Stimulated activated CD4-positive, alpha-beta T cell treated with anti-CD3 and anti-CD28 coated beads, Interleukin-12 subunit alpha, Interleukin-12 subunit beta, amount 100 ng/mL, for 48 hours (primary cell): ENCODE data around the gene ANKRD29.

Source experiments
- DNase-seq, 3 donors: peaks; one replicate each; pipeline ENCODE4 v3.0.0-alpha.2; 2020; ENCODE audit warnings: low read depth in 2 of 3, low spot score in 1 of 3

The ANKRD29 gene

DNA sequence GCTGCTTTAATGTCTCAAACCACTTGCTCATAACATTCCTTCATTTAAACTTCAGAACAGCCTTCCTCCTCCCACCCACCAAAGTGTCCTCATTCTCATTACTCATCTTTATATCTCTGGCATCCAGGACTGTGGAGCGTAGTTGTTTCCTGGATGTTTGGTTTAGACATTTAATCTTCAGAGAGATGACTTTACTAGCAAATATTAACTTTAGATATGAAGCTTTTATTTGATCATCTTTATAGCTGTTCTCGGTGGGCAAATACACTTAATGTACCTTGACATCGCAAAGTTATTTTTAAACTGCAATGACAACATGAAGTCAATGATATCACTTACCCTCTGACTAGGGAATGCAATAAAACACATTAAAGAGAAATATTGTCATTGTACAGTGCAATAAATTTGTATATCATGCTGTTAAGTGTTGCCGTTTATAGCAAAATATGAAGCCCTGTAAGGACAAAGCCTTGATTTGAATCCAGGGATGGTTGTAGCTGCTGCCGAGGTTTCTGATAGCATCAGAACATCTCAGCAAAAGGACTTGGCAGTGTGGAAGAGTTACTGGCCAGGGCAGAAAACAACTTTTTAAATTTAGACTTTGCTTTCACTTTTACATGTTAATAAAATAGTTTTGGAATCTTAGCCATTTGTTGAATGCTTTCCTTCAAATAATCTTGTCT, 21.9 kb upstream of the ANKRD29 start:
- no peak for DNase-seq

DNA sequence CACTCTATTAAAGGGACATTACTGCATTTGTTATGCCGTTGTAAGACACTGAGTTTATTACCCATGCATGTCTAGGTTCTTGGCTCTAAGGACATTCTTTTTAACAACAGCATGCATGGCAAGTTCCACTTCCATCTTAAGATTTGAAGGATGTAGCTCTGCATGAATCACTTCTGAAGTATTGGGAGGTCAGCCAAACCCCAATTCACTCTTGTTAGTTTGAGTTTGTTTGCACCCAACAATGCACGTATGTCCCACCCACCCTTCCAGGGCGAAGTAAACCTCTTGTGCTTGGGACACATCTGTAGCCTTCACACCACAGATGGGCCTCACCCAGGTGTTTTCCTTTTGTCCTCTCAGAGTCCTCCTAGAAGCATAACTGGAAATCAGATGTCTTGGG, 21.0 kb upstream of the ANKRD29 start:
- no peak for DNase-seq

DNA sequence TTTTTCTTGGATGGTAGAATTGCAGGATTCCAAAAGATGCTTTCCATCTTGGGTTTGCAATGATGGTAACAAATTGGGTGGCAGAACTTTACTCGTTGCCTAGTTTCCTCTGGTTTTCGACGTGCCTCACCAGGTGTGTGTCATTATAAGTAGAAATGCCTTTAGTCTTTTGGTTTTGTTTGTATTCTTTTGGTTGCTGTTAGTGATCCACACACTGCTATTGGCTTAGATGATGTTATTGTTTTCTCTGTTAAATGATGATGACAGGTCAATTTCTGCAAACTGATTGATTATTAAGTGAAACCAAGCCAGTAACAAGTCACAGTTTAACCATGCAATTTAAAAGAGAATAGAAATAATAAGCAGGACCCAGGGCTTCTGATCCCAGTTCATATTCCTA, 20.4 kb upstream of the ANKRD29 start:
- DNase-seq, result no peak

DNA sequence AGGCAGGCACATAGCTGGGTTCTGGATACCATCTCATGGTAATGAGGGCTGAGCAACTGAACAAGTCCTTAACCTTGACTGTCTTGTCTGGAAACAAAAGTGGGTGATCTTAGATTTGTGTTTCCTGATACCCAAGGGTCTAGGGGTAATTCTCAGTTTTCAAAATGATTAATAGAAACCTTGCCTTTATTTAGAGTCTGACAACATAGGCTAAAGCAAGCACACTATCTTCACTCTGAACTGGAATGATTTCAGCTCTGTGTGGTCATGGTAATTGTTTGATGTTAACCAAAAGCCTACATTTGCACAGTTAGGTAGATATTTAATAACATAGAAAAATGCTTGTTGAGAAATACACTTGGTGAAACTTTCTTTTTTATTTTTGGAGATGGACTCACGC, 19.8 kb upstream of the ANKRD29 start:
- no peak for DNase-seq

- DNase-seq, result no peak
Measured at GRCh38 chr18:23682045-23682444, 19.3 kb upstream of the ANKRD29 start.

GRCh38 chr18:23675896-23676295, 13.2 kb upstream of the ANKRD29 start:
- DNase-seq, result no peak

- no peak for DNase-seq
Measured at GRCh38 chr18:23675236-23675635, 12.5 kb upstream of the ANKRD29 start.

- no peak for DNase-seq
Measured at GRCh38 chr18:23673725-23674124, 11.0 kb upstream of the ANKRD29 start.

DNA sequence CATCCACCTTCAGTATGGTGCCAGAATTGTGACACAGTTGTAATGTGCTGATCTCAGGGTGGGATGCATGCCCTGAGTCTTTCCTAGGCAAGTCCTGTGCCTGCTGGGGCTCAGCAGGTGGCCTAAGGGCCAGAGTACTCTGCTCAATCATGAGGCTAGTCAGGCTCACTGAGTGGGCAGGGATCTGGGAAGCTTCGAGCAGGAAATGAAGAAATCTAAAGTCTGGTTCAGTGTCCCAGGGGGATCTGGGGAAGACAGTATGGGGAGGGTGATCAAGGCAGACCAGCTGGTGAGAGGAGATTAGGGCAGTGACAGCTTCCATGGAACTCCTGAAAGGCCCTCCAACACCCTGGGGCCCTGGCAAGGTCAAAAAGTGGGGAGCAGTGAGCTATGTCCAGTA, 8.9 kb upstream of the ANKRD29 start:
- DNase-seq, result no peak

- DNase-seq, result no peak
Measured at GRCh38 chr18:23669804-23670405, 7.2 kb upstream of the ANKRD29 start.

DNA sequence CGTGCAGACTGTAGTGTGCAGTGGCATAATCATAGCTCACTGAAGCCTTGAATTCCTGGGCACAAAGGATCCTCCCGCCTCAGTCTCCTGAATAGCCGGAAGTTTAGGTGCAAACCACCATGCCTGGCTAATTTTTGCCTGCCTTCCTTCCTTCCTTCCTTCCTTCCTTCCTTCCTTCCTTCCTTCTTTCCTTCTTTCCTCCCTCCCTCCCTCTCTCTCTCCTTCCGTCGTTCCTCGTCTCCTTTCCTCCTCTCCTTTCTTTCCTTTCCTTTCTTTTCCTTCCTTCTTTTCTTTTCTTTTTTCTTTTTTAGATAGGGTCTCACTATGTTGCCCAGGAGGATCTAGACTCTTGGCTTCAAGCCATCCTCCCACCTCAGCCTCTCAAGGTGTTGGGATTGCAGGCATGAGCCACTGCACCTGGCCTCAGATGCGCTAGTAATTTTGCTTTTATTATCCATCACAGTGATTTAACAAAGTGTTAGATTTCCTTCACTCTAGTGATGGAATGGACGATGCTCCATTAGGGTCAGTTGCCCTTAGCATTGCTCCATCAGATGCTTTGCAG, 6.6 kb upstream of the ANKRD29 start:
- DNase-seq, result no peak

DNA sequence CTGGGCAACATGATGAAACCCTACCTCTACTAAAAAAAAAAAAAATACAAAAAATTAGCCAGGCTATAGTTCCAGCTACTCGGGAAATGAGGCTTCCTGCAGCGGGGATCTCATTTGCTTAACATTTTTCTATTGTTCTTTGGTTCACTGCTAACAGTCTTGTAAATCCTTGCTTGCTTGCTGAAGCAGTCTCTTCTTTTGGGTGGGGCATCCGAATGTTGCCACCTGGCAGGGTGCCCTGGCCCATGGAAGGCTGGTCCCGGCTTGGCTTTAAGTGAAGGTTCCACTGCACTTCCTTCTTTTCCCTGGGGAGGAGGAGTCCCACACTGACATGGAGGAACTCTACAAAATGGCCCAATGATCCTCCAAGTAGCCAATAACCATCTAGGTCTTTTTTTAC, 6.0 kb upstream of the ANKRD29 start:
- DNase-seq, result no peak

DNA sequence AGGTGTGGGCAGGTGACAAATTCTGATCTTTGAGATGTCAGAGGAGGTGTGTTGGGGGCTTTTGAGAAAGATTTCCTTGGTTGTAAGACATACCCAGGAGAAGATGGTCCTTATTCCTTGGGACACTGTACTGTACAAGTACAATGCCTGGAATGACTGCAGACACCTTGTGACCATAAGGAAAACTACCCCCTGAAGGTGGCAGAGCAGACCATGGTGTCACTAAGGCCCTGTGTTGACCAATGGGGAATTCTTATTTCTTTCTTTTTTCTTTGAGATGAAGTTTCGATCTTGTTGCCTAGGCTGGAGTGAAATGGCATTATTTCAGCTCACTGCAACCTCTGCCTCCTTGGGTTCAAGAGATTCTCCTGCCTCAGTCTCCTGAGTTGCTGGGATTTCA, 4.4 kb upstream of the ANKRD29 start:
- DNase-seq, result no peak

GRCh38 chr18:23664674-23665073, 2.0 kb upstream of the ANKRD29 start:
- no peak for DNase-seq

DNA sequence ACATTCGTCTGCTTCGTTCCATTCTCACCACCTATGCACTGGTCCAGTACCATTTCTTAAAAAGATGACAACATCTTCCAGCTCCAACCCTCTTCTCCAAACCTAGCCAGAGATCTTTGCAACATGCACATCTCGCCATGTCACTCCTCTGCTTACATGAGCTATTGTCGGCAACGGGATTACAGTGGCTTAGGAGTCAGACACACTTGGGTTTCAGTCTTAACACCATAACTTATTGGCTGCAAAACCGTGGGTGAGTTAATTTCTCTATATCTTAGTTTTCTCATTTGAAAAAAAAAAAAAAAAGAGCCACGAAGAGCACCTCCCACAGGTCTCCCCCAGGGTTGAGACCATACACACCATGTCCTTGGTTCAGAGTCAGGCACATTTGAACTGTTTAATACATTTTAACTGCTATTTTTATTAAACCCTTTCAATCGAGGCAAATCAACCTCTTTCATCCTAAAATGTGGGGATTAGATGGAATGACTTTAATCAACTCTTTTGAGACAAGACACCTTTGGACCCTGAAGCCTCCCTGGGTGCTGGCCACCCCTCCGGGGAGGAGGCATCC, 889 bp downstream of the ANKRD29 start:
- DNase-seq, result no peak

DNA sequence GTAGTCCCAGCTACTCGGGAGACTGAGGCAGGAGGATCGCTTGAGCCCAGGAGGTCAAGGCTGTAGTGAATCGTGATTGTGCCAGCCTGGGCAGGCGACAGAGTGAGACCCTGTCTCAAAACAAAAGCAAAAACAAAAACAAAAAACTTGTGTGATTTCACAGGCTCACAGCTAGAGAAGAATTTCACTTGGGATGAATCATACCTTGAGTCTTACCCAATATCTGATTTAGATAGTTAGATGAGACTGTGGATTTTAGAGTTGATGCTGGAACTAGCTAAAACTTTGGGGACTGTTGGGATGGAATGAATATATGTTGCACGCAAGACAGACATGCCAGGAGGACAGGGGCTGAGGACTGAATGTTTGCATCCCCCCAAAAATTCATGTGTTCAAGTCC, 4.4 kb downstream of the ANKRD29 start:
- DNase-seq, result no peak

DNA sequence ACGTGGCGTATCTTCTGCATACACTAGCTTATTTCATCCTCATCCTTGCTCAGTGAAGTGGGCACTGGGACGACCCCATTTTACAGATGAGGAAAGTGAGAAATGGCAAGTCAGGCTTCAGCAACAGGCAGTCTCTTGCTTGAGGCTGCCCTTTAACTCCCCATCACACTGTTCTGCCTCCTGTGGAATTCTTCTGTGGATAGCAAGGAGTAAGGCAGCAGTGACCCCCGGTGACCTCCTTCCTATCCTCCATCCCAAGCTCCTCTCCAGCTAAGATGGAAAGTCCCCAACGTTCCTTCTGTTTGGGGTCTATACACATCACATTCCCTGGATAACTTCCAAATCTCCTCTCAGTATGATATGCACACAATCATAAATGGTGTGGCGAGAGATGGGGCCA, 10.5 kb downstream of the ANKRD29 start:
- no peak for DNase-seq

DNA sequence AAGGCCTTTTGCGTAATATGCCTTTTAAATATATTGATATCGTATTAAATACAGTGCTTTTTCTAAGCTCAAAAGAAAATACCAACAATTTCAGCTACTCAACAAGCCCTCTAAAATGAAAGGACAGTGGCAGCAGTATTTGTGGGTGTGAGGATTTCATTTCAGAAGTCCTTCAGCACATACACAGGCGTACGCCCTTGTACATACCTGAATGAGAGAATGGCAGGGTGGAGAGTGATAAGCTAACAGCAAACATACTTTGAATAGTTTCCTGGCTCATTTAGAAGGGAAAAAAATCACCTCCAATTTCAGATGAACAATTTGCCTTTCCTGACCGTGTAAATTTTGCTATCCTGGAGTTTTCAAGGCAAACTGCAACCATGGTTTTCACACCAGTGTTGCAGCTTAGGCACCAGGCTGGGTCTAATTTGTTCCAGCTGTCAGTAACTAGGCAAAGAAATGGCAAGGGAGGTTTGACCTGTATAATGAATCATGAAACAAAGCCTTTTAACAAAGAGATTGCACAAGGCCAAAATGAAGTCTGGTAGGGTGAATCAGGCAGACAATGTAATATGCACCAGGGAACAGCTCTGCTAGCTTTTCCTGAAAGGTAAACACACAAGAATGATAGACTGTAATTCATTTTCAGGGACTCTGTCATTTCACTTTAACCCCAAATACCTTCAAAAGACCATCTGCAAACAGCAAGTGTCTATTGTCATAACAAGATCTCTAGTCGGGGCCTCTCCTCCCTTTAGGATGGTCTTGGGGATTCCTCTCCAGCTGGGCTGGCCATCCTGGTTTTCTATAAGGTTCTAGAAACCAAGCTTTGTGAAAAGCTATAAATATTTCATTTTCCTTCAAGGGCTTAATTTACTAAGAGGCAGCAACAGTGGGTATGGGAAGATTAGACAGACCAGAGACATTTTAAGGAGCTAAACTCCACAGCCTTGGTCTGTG, 11.5 kb downstream of the ANKRD29 start:
- DNase-seq, result no peak

GRCh38 chr18:23648940-23649607, 13.6 kb downstream of the ANKRD29 start:
- no peak for DNase-seq

DNA sequence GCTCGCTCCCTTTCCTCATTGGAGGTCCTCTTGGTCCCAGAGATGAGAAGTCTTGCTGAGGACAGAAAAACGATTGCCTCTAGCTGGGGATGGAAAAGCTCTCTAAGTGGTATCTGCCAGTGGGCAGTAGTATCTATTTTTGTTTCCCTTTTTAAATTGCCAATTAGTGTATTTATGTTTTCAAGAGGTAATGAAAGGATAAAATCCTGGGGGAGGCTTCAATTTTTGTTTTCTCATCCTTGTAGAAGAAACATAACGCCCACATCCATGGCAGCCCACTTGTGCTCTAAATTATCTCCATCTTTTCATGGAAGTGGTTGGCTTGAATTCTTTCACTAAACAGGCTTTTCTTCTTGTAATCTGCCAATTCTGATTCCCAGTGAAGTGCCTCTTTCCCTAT, 14.3 kb downstream of the ANKRD29 start:
- no peak for DNase-seq

DNA sequence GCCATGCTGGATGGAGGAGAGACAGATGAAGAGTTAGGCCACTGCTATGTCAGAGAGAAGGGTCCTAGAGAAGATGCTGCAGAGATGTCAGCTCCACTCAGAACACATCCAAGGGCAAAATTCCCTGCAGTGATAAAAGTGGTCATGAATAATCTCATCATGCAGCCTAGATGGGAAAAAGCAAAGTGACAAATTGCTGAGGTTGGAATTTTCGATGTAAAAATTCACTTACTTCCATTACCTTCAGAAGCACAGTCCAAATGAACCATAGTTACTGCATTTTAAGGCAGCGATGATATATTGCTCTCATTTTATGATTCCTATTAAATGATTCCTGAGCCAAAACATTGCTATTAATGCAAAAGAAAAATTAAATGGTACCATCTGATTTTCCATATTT, 16.4 kb downstream of the ANKRD29 start:
- no peak for DNase-seq
